Activated gamma-delta T cell treated with anti-CD3 and anti-CD28 coated beads, Interleukin-2, amount 50 U/mL, for 16 hours (primary cell): Measurements from ENCODE around the gene ATG4C.

Experiments used
- DNase-seq: peaks from one replicate; pipeline ENCODE4 v3.0.0-alpha.2; 2020; ENCODE audit warnings: low read depth

Gene ATG4C

GRCh38 chr1:62905309-62905708, 121.4 kb downstream of the ATG4C start:
- DNase-seq, result no peak

GRCh38 chr1:62905872-62906271, 121.9 kb downstream of the ATG4C start:
- no peak for DNase-seq

DNA sequence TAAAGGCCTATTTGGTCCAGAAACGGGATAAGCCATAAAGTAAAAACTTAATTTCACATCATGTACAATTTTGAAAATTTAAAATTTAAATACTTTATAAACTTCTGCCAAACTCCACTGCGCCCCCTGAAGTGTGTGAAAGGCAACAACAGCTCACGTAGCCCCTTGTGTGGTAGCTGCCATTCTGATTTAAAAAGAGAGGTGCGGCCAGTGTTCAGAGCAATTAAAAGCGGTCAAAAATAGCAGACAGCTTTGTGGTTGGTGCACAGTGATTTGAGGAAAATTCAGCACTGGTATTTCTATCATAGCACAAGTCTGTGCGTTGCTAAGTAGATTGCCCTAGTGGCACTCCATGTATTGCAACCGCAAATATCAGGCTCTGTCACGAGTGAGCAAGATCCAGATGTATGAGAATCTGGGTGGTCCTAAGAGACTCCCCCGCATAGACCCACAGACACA, 122.5 kb downstream of the ATG4C start:
- DNase-seq, result no peak

DNA sequence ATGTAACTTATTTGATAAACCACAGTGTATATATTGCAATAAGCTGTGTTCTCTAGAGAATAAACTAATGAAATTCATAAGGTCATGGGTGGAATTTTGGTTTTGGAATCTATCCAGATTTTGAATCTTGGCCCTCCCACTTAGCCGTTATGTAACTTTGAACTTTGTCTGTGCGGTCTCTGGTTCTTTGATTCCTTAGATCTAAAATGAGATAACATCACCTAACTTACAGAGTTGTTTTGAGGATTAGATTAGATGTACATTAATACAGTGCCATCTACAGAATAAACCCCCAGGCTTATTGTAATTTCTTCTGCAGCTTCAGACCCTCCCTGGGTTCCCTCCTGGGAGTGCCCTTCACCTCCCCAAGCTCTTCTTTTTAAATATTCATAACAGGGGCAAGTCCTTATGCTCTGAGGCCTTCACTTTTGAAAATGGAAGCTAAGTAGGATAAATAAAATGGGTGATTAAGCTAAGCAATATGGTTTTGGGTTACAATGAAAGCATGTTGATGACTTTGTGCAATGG, 124.3 kb downstream of the ATG4C start:
- DNase-seq, result no peak

- DNase-seq, result no peak
Observed at GRCh38 chr1:62912028-62912638, 128.2 kb downstream of the ATG4C start.
